Activated CD8-positive, alpha-beta memory T cell treated with anti-CD3 and anti-CD28 coated beads for 1 hour (primary cell): ENCODE measurements around the gene SNX33.
A peak's percentile ranks its signal among the peaks of the same experiment; 100 is the strongest.
"Not testable (repeated sequence)": the region's sequence is repeated elsewhere in the genome, so short reads cannot be mapped to it uniquely, and the experiment has no call there.

Experiments used
- DNase-seq, 2 donors: peaks; one replicate each; pipeline ENCODE4 v3.0.0-alpha.2; 2020; ENCODE audit warnings: low read depth in 1 of 2; ENCODE audit errors: extremely low read depth in 1 of 2

The SNX33 gene

GRCh38 chr15:75680007-75680789, 32.5 kb downstream of the SNX33 start:
- no peak for DNase-seq

GRCh38 chr15:75682181-75683135, 34.7 kb downstream of the SNX33 start:
- no peak for DNase-seq

GRCh38 chr15:75683646-75684312, 36.1 kb downstream of the SNX33 start:
- peak; percentile 19 to 49 for DNase-seq

- DNase-seq: no peak
Observed at GRCh38 chr15:75684648-75685047, 36.9 kb downstream of the SNX33 start.

- DNase-seq: no peak
Observed at GRCh38 chr15:75685195-75685594, 37.5 kb downstream of the SNX33 start.

- DNase-seq: peak; percentile 34 to 53
Observed at GRCh38 chr15:75686212-75686642, 38.5 kb downstream of the SNX33 start.

GRCh38 chr15:75687486-75688277, 40.0 kb downstream of the SNX33 start:
- DNase-seq: no peak

GRCh38 chr15:75688278-75688557, 40.5 kb downstream of the SNX33 start:
- no peak for DNase-seq

- DNase-seq: no peak
Observed at GRCh38 chr15:75688831-75689230, 41.1 kb downstream of the SNX33 start.

- not testable (repeated sequence) for DNase-seq
Observed at GRCh38 chr15:75689429-75689828, 41.7 kb downstream of the SNX33 start.

GRCh38 chr15:75692311-75692710, 44.6 kb downstream of the SNX33 start:
- not testable (repeated sequence) for DNase-seq

GRCh38 chr15:75693028-75693427, 45.3 kb downstream of the SNX33 start:
- not testable (repeated sequence) for DNase-seq

GRCh38 chr15:75693501-75694240, 46.0 kb downstream of the SNX33 start:
- DNase-seq: no peak

GRCh38 chr15:75694241-75695182, 46.8 kb downstream of the SNX33 start:
- no peak for DNase-seq

- DNase-seq: no peak
Observed at GRCh38 chr15:75695220-75695619, 47.5 kb downstream of the SNX33 start.

- no peak for DNase-seq
Observed at GRCh38 chr15:75695634-75696310, 48.1 kb downstream of the SNX33 start.

- no peak for DNase-seq
Observed at GRCh38 chr15:75696311-75696720, 48.6 kb downstream of the SNX33 start.

GRCh38 chr15:75696854-75697259, 49.1 kb downstream of the SNX33 start:
- DNase-seq: no peak
